Measurements from ENCODE around the gene INPP5E.

The INPP5E gene

GRCh38 chr9:136404801-136405136 lies 34.9 kb downstream of the INPP5E start:
- DNase-seq (ENCODE audit: low read depth) = no peak

GRCh38 chr9:136403915-136404800 lies 35.5 kb downstream of the INPP5E start:
- DNase-seq (ENCODE audit: low read depth) = no peak

GRCh38 chr9:136403538-136403914 lies 36.1 kb downstream of the INPP5E start:
- peak; percentile 56 for DNase-seq (ENCODE audit: low read depth)

- no peak for DNase-seq (ENCODE audit: low read depth)
Observed at GRCh38 chr9:136402067-136402466, 37.6 kb downstream of the INPP5E start.

GRCh38 chr9:136401173-136401922 lies 38.3 kb downstream of the INPP5E start:
- DNase-seq (ENCODE audit: low read depth) = no peak

GRCh38 chr9:136400038-136400834 lies 39.4 kb downstream of the INPP5E start, which contains the start of gene SNAPC4:
SNAPC4 (minus strand) TSS chr9:136400170; CDS start chr9:136398428, 1,742 bp downstream.
- peak; percentile 80 for DNase-seq (ENCODE audit: low read depth)

- DNase-seq (ENCODE audit: low read depth) = no peak
Observed at GRCh38 chr9:136399176-136400037, 40.2 kb downstream of the INPP5E start.

GRCh38 chr9:136398286-136398685 lies 41.4 kb downstream of the INPP5E start:
- DNase-seq (ENCODE audit: low read depth) = no peak

- no peak for DNase-seq (ENCODE audit: low read depth)
Observed at GRCh38 chr9:136397643-136398042, 42.0 kb downstream of the INPP5E start.

- no peak for DNase-seq (ENCODE audit: low read depth)
Observed at GRCh38 chr9:136396219-136396515, 43.5 kb downstream of the INPP5E start.

GRCh38 chr9:136395345-136396218 lies 44.1 kb downstream of the INPP5E start:
- DNase-seq (ENCODE audit: low read depth) = no peak

- no peak for DNase-seq (ENCODE audit: low read depth)
Observed at GRCh38 chr9:136395020-136395340, 44.7 kb downstream of the INPP5E start.

GRCh38 chr9:136394312-136395019 lies 45.2 kb downstream of the INPP5E start:
- DNase-seq (ENCODE audit: low read depth) = no peak

GRCh38 chr9:136393531-136393930 lies 46.1 kb downstream of the INPP5E start:
- DNase-seq (ENCODE audit: low read depth) = no peak

- no peak for DNase-seq (ENCODE audit: low read depth)
Observed at GRCh38 chr9:136392538-136393449, 46.9 kb downstream of the INPP5E start.

GRCh38 chr9:136391737-136392537 lies 47.7 kb downstream of the INPP5E start:
- DNase-seq (ENCODE audit: low read depth) = no peak

- DNase-seq (ENCODE audit: low read depth) = no peak
Observed at GRCh38 chr9:136389396-136389795, 50.2 kb downstream of the INPP5E start.

- DNase-seq (ENCODE audit: low read depth) = no peak
Observed at GRCh38 chr9:136387217-136387616, 52.4 kb downstream of the INPP5E start.
